Fibroblast of lung (primary cell): Measurements from ENCODE around the gene TUFT1. TPM values are rescaled to one million over a fixed set of nuclear protein-coding genes. Genes with fewer than 3 reads are reported as not detected.

Experiments
- DNase-seq, 2 donors: peaks; one replicate each; pipeline versions ENCODE4 v3.0.0 to v3.0.0-alpha.2; 2010; ENCODE audit warnings: low read depth in 2 of 2
- H2AFZ ChIP-seq: 2 replicates; pipeline ENCODE4 v1.5.1; 2012; ENCODE audit warnings: low read length, control low read depth, inconsistent platforms
- H3K27ac ChIP-seq: 2 replicates; pipeline ENCODE4 v1.5.1; 2011; ENCODE audit warnings: low read length, control low read depth; ENCODE audit not compliant: insufficient read depth
- H3K27me3 ChIP-seq: 2 replicates; pipeline ENCODE4 v1.5.1; 2011; ENCODE audit warnings: mild to moderate bottlenecking, low read length; ENCODE audit not compliant: control insufficient read depth, insufficient read depth
- H3K36me3 ChIP-seq: 2 replicates; pipeline ENCODE4 v1.5.1; 2011; ENCODE audit warnings: low read length; ENCODE audit not compliant: control insufficient read depth, insufficient read depth
- H3K4me1 ChIP-seq: 2 replicates; pipeline ENCODE4 v1.5.1; 2011; ENCODE audit warnings: low read length; ENCODE audit not compliant: control insufficient read depth, insufficient read depth; ENCODE audit errors: extremely low read depth
- H3K4me2 ChIP-seq: 2 replicates; pipeline ENCODE4 v1.5.1; 2011; ENCODE audit warnings: low read length, control low read depth; ENCODE audit not compliant: insufficient read depth; ENCODE audit errors: extremely low read depth
- H3K4me3 ChIP-seq, 4 experiments: fragments of 200-600 bp in 1 of 4; sonication (generic) in 1 of 4; replicated peaks in 1 of 4; 2 replicates each; pipeline ENCODE4 v1.5.1; 2011 to 2016; ENCODE audit warnings: low read length in 4 of 4, low read depth in 3 of 4, mild to moderate bottlenecking in 3 of 4, control low read depth in 2 of 4, inconsistent platforms in 1 of 4, mixed read lengths in 1 of 4; ENCODE audit not compliant: insufficient read depth in 1 of 4; ENCODE audit errors: control extremely low read depth in 1 of 4
- H3K79me2 ChIP-seq: 2 replicates; pipeline ENCODE4 v1.5.1; 2012; ENCODE audit warnings: mild to moderate bottlenecking, low read length, inconsistent platforms; ENCODE audit not compliant: control insufficient read depth, insufficient read depth
- H3K9ac ChIP-seq: 2 replicates; pipeline ENCODE4 v1.5.1; 2011; ENCODE audit warnings: mild to moderate bottlenecking, low read length, control low read depth; ENCODE audit not compliant: insufficient read depth
- H3K9me3 ChIP-seq: 2 replicates; pipeline ENCODE4 v1.5.1; 2012; ENCODE audit warnings: low read depth, low read length; ENCODE audit not compliant: control insufficient read depth, insufficient read depth
- H4K20me1 ChIP-seq: 2 replicates; pipeline ENCODE4 v1.5.1; 2011; ENCODE audit warnings: low read length; ENCODE audit not compliant: control insufficient read depth, insufficient read depth; ENCODE audit errors: extremely low read depth
- CTCF ChIP-seq, 2 donors: IDR thresholded peaks in 1 of 2; conservative IDR thresholded peaks in 1 of 2; 1 replicate in 1 of 2; 2 replicates in 1 of 2; pipeline ENCODE4 v1.5.1; 2011 to 2012; ENCODE audit warnings: low read length in 2 of 2, control low read depth in 1 of 2, inconsistent platforms in 1 of 2, low read depth in 1 of 2, mild to moderate bottlenecking in 1 of 2
- EZH2 ChIP-seq: IDR thresholded peaks from 2 replicates; pipeline ENCODE4 v1.5.1; 2012; ENCODE audit warnings: low read length, control low read depth, mild to moderate bottlenecking; ENCODE audit errors: missing control alignments
- polyA plus RNA-seq, 2 donors: library from polyadenylated mRNA; depleted of rRNA in 1 of 2; stranded (reverse) in 1 of 2; unstranded in 1 of 2; fragments of >200 nt; gene quantifications; 2 replicates each; pipeline ENCODE4 v1.2.1, GENCODE V29; 2011 to 2012; ENCODE audit warnings: missing spikeins in 1 of 2
- total RNA-seq: library from RNA; depleted of rRNA; stranded (reverse); fragments of >200 nt; gene quantifications from 2 replicates; pipeline ENCODE4 v1.2.1, GENCODE V29; 2014

Gene TUFT1
- total and polyA plus RNA-seq, 2 donors (not counting 1 experiment from before 2014, with no cell fraction given): 18.2 to 24.7 TPM

GRCh38 chr1:151511636-151512215 lies 28.4 kb upstream of the TUFT1 start:
- H3K27me3 ChIP-seq: no peaks in the 10 kb centered on the region

GRCh38 chr1:151512326-151512725 lies 27.8 kb upstream of the TUFT1 start:
- H3K79me2 ChIP-seq: no peaks in the 10 kb centered on the region
- no peak overlapping the region for H2AFZ ChIP-seq
- H3K27ac ChIP-seq: no peak overlapping the region
- H3K4me2 ChIP-seq: peak overlapping the region; percentile 91
- H3K9me3 ChIP-seq: no peaks in the 10 kb centered on the region
- no peaks in the 10 kb centered on the region for H3K36me3 ChIP-seq
- H3K4me1 ChIP-seq: peaks cover 2% of the 10 kb centered on the region
- H3K27me3 ChIP-seq: no peaks in the 10 kb centered on the region
- no peaks in the 10 kb centered on the region for H4K20me1 ChIP-seq
- DNase-seq: no peak
- H3K4me3 ChIP-seq: peak overlapping the region in 1 of 4 experiments; percentile 62
- TF ChIP-seq EZH2 (no peak), CTCF (conservative IDR thresholded peaks at IDR 0.05 in 1 of 2, IDR thresholded peaks at IDR 0.05 in 1 of 2; ENCODE audit: low read depth in 1 of 2, low read length in 2 of 2) (no peak)
- H3K9ac ChIP-seq: no peak overlapping the region

More at GRCh38 chr1:151511636-151512215, 28.4 kb upstream of the TUFT1 start:
- Histone ChIP-seq H3K27ac (no peak overlapping the region), H3K4me1 (peaks cover 2% of the 10 kb centered on the region), H3K4me2 (peak overlapping the region; percentile 91), H3K4me3 (peak overlapping the region; percentile 34 to 63 (median 55)), H2AFZ (peak overlapping the region; percentile 9), H3K36me3 (no peaks in the 10 kb centered on the region), H3K79me2 (no peaks in the 10 kb centered on the region), H3K9me3 (no peaks in the 10 kb centered on the region), H4K20me1 (no peaks in the 10 kb centered on the region), H3K9ac (no peak overlapping the region)
- DNase-seq: no peak
- no peak for TF ChIP-seq CTCF (conservative IDR thresholded peaks at IDR 0.05 in 1 of 2, IDR thresholded peaks at IDR 0.05 in 1 of 2; ENCODE audit: low read depth in 1 of 2, low read length in 2 of 2)
- TF ChIP-seq EZH2: no peak

- no peaks in the 10 kb centered on the region for H3K27me3 ChIP-seq
- H3K36me3 ChIP-seq: no peaks in the 10 kb centered on the region
Measured at GRCh38 chr1:151512801-151513625, 27.1 kb upstream of the TUFT1 start.

More at GRCh38 chr1:151512801-151513625, 27.1 kb upstream of the TUFT1 start:
- no peak overlapping the region for H3K9ac ChIP-seq
- H3K79me2 ChIP-seq: no peaks in the 10 kb centered on the region
- H3K4me3 ChIP-seq: no peak overlapping the region
- no peak overlapping the region for H2AFZ ChIP-seq
- TF ChIP-seq EZH2 (peak; percentile 24), CTCF (conservative IDR thresholded peaks at IDR 0.05 in 1 of 2, IDR thresholded peaks at IDR 0.05 in 1 of 2; ENCODE audit: low read depth in 1 of 2, low read length in 2 of 2) (no peak)
- H3K4me2 ChIP-seq: no peak overlapping the region
- H3K9me3 ChIP-seq: no peaks in the 10 kb centered on the region
- no peaks in the 10 kb centered on the region for H4K20me1 ChIP-seq
- H3K4me1 ChIP-seq: peaks cover 2% of the 10 kb centered on the region
- DNase-seq: no peak
- no peak overlapping the region for H3K27ac ChIP-seq
